GM12864 (cell line): Measurements from ENCODE around the gene SBF1.
A peak's percentile ranks its signal among the peaks of the same experiment; 100 is the strongest.

ENCODE experiments used
- DNase-seq: peaks from one replicate; pipeline ENCODE4 v3.0.0-alpha.2; 2011; ENCODE audit warnings: low read depth
- H3K4me3 ChIP-seq: 2 replicates; pipeline ENCODE4 v1.5.1; 2011; ENCODE audit warnings: mild to moderate bottlenecking, low read depth, low read length, control low read depth
- TF ChIP-seq, protein P1 (sequence below): IDR thresholded peaks from 2 replicates; pipeline ENCODE4 v1.5.1; 2011; ENCODE audit warnings: low read depth, mild to moderate bottlenecking, moderate library complexity, low read length, control low read depth, inconsistent platforms; ENCODE audit errors: missing control alignments

The SBF1 gene

DNA sequence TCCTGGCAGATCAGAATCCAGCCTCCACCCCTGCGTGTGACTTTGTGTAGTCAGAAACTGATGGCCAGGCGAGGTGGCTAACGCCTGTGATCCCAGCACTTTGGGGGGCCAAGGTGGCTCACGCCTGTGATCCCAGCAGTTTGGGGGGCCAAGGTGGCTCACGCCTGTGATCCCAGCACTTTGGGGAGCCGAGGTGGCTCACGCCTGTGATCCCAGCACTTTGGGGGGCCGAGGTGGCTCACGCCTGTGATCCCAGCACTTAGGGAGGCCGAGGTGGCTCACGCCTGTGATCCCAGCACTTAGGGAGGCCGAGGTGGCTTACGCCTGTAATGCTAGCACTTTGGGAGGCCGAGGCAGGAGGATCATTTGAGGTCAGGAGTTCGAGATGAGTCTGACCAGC is 38.3 kb upstream of the SBF1 start:
- TF ChIP-seq, protein P1, sequence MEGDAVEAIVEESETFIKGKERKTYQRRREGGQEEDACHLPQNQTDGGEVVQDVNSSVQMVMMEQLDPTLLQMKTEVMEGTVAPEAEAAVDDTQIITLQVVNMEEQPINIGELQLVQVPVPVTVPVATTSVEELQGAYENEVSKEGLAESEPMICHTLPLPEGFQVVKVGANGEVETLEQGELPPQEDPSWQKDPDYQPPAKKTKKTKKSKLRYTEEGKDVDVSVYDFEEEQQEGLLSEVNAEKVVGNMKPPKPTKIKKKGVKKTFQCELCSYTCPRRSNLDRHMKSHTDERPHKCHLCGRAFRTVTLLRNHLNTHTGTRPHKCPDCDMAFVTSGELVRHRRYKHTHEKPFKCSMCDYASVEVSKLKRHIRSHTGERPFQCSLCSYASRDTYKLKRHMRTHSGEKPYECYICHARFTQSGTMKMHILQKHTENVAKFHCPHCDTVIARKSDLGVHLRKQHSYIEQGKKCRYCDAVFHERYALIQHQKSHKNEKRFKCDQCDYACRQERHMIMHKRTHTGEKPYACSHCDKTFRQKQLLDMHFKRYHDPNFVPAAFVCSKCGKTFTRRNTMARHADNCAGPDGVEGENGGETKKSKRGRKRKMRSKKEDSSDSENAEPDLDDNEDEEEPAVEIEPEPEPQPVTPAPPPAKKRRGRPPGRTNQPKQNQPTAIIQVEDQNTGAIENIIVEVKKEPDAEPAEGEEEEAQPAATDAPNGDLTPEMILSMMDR, result no peak
- no peak for DNase-seq
- no peak overlapping the region for H3K4me3 ChIP-seq

DNA sequence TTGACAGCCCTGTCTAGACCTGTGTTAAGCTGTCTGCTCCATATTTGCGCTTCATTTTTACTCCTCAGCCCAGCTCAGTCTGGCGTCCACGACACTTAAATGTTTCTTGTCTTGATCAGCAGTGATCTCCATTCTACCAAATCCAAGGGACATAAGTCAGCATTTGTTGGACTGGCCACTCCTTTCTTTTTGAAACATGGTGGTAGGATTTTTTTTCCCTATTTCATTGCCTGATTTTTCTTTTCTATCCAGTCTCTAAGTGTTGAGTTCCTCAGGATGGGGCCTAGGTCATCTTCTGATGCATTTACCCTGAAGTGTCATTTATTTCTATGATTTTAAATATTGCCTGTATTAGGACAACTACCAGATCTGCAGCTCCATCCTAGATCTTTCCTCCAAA is 34.1 kb upstream of the SBF1 start:
- no peak for DNase-seq
- TF ChIP-seq, protein P1, result no peak
- H3K4me3 ChIP-seq, result peak overlapping the region; percentile 71

DNA sequence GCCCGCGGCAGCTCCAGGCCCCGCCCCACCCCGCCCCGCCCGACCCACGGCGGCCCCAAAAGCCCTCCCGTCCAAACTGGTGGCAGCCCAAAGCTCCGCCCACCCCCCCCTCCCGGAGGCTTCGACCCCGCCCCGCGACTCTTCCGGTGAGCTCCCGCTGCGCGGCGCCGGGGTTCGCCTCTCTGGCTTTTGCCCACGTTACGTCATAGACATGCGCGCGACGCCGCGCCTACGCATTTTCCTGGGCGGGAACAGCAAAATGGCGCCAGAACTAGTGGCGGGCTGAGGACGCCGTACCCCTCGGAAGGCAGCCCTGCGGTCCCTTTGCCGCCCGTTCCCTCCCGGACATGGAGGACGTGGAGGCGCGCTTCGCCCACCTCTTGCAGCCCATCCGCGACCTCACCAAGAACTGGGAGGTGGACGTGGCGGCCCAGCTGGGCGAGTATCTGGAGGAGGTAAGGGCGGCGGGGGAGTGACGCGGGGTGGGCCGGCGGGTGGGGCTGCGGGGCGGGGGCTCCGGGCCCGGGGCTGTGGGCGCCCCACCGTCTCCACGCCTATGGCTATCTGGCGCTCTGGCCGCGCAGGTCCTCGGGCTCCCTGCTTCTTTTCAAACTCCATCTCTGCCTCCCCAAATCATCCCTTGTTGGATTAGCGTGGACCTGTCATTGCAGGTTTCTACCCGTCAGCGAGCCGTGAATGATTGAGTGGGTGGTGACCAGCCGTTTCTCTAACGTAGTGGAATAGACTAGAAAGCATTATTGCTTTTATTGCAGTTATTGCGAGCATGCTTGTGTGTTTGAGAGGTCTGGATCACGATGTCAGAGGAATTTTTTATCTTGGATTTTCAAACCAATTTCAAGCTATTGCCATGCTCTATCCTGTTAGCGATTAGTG is 33.4 kb upstream of the SBF1 start, which contains the start of gene NCAPH2:
NCAPH2 (plus strand) TSS at position 234 of the 894 bp plus-strand sequence; CDS start at position 348, 114 bp downstream.
- peak; percentile 82 for DNase-seq
- TF ChIP-seq, protein P1, result no peak

DNA sequence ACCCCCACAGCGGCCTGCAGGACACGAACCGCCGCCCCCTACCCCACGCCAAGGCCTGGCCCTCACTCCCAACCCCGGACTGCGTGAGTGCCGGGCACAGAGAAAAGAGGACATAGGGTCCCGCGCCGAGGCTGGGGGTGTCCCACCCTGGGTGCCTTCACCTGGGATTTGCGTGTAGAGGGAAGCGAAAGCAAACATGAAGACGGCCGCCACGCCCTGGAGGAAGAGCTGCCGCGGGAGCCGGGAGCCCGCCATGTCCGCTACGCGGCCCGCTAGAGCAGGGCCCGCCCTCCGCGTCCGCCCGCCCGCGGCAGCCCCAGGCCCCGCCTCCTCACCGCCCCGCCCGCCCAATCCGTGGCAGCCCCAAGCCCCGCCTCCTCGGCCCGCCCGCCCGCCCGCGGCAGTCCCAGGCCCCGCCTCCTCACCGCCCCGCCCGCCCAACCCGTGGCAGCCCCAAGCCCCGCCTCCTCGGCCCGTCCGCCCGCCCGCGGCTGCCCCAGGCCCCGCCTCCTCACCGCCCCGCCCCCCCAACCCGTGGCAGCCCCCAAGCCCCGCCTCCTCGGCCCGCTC is 32.7 kb upstream of the SBF1 start, which contains the start of gene LMF2:
LMF2 (minus strand) TSS at position 282 of the 570 bp plus-strand sequence; CDS start at position 255, 27 bp downstream.
- H3K4me3 ChIP-seq, result peak within 1 kb of the TSS; percentile 83
- DNase-seq, result no peak
- TF ChIP-seq, protein P1, result no peak

More for the DNA sequence above, 33.4 kb upstream of the SBF1 start, which contains the start of gene NCAPH2:
- H3K4me3 ChIP-seq, result peak within 1 kb of the TSS; percentile 83

DNA sequence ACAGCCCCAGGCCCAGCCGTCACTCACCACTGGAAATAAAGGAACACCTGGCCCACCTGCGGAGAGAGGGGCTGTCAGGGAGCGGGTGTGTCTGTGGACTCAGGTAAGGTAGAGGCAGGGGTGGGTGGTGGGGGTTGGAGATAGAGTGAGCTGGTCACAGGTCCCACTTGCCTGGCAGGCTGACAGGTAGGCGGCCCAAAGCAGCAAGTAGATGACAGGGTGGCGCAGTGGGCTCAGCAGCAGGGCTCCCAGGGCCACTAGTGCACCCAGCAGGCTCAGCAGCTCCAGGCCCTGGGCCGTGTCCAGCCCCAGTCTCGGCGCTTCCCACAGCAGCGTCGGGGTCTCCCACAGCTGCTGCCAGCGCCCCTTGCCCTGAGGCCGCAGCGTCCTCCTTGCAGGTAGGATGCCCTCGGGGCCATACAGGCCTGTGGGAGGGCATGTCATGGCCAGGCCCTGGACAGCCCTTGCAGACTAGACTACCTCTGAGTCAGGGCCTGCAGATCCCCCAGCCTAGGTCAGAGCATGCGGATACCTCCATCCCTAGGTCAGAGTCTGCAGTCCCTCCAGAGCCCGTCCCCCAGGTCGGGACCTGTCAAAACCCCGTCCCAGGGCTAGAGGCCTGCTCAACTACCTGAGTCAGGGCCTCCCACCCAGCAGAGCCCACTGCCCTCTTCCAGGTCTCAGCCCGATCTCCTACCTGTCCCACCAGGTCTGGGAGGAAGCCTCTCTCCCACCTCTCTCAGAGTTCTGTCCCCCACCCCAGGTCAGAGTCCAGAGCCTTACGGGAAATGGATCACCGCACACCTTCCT is 32.0 kb upstream of the SBF1 start:
- H3K4me3 ChIP-seq, result peak overlapping the region; percentile 83
- TF ChIP-seq, protein P1, result no peak
- DNase-seq, result no peak

DNA sequence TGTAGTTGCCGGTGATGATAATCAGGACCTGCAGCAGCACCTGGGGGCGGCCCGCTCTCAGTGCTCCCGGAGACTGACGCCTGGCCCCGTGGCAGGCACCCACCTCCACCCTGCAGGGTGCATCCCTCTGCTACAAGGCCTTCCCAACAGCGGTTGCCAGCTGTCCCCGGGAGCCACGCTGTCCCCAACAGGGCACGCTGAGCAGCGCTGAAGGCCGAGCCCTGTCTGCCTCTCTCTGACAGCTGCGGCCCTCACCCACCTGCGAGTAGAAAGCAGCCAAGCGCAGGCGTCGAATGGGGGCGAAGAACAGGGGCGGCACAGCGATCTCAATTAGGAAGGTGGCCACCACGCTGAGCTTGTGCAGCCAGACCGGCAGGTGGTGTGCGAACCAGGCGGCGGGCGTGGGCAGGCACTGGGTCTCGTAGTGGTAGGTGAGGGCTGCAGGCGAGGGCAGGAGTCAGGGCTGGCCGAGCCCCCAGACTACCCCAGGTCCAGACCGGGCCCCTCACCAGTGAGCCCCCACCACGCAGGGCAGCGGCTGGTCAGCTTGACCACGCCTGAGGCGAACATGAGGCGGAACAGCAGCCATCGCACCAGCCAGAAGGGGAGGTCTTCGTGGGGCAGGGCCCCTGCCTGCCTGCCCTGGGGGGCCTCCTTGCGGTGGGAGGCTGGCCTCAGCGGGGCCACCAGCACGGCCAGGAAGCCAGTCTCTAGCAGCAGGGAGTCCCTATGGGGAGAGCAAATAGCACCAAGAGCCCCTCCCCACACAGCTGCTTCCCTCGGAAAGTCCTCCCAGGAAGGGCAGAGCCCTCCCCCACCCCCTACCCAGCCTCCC is 31.2 kb upstream of the SBF1 start:
- TF ChIP-seq, protein P1, result no peak
- H3K4me3 ChIP-seq, result peak overlapping the region; percentile 83
- DNase-seq, result no peak
